Heart right ventricle (tissue), 16 donors: ENCODE results near the gene THSD7A. TPM values are rescaled to one million over a fixed set of nuclear protein-coding genes. Genes with fewer than 3 reads are reported as not detected.

Source experiments
- ATAC-seq, 8 donors: fragments of 200-7000 bp; cut with Tn5 transposase; one replicate each; pipeline ENCODE4 v1.9.1; 2020; ENCODE audit warnings: mild to moderate bottlenecking in 8 of 8, moderate library complexity in 8 of 8, moderate number of reproducible peaks in 1 of 8
- DNase-seq, 2 donors: peaks; one replicate each; pipeline ENCODE4 v3.0.0-alpha.2; 2020
- H3K27ac ChIP-seq, 10 donors: fragments of 200-600 bp; sonication (generic) in 2 of 10; one replicate each; pipeline versions ENCODE4 v1.5.0 to v1.8.0; 2020 to 2022; ENCODE audit warnings: mild to moderate bottlenecking in 3 of 10
- H3K27me3 ChIP-seq, 7 donors: fragments of 200-600 bp; one replicate each; pipeline ENCODE4 v1.8.0; 2021 to 2022; ENCODE audit warnings: mild to moderate bottlenecking in 2 of 7
- H3K36me3 ChIP-seq, 9 donors: fragments of 200-600 bp; sonication (generic) in 1 of 9; one replicate each; pipeline versions ENCODE4 v1.5.0 to v1.8.0; 2020 to 2022; ENCODE audit warnings: mild to moderate bottlenecking in 2 of 9
- H3K4me1 ChIP-seq, 9 donors: fragments of 200-600 bp; sonication (generic) in 1 of 9; one replicate each; pipeline versions ENCODE4 v1.5.0 to v1.8.0; 2020 to 2022; ENCODE audit warnings: mild to moderate bottlenecking in 4 of 9
- H3K4me3 ChIP-seq, 10 donors: fragments of 200-600 bp; sonication (generic) in 2 of 10; one replicate each; pipeline versions ENCODE4 v1.5.0 to v1.8.0; 2020 to 2022; ENCODE audit warnings: mild to moderate bottlenecking in 7 of 10, moderate library complexity in 2 of 10
- H3K9me3 ChIP-seq, 11 donors: fragments of 200-600 bp in 10 of 11; sonication (generic) in 2 of 11; one replicate each; pipeline versions ENCODE4 v1.5.0 to v1.8.0; 2013 to 2022; ENCODE audit warnings: mild to moderate bottlenecking in 2 of 11, control low read depth in 1 of 11, moderate library complexity in 1 of 11
- CTCF ChIP-seq, 9 donors: fragments of 200-600 bp; sonication (generic) in 2 of 9; IDR thresholded peaks; one replicate each; pipeline versions ENCODE4 v1.5.0 to v1.8.0; 2021 to 2022; ENCODE audit warnings: antibody characterized with exemption in 9 of 9, mild to moderate bottlenecking in 5 of 9, moderate library complexity in 1 of 9
- WGBS, 2 donors: extraction: QIAGEN DNeasy Blood & Tissue Kit; methylation state at CpG; one replicate each; pipeline ENCODE4 v1.1.7; 2013; ENCODE audit warnings: inconsistent platforms in 1 of 2; 5-methylcytosine and 5-hydroxymethylcytosine counted together
- intact Hi-C, 10 donors: fragments of 100-400 bp; cut with DNase I; formaldehyde crosslinking; loops; one replicate each; pipeline versions ENCODE4 v1.11.1 to v1.14.2; 2022
- polyA plus RNA-seq, 2 donors: library from polyadenylated mRNA; stranded (reverse); fragments of 200-250 nt; gene quantifications; one replicate each; pipeline ENCODE4 v1.2.3, GENCODE V29; 2013
- total RNA-seq, 10 donors: library from RNA; stranded (reverse); fragmentation: NEBNext Ultra II Directional in 3 of 10; extraction: Animal tissue kit (Norgen Biotek cat#: 25700) in 3 of 10; gene quantifications; one replicate each; pipeline versions ENCODE4 v1.2.1 to v1.2.4, GENCODE V29; 2021 to 2023
- donor health status: Arrhythmogenic right ventricular cardiomyopathy.
- donor health status: ischemic (EF 13 %, LVEDD 7.1; RV severe dilation, severe dysfunction).
- donor health status: healthy with polysubstance abuse.
- donor health status: DM: no; HTN: yes; CAD: no.
- donor health status: DM: no; HTN: no; CAD: no.
- donor health status: ischemic (EF 25% LVEDD 6.9; RV normal size, moderate dysfunction).
- donor health status: ischemic (EF 25% LVEDD 5.7; RV mildly dilated, moderate dysfunction).
- donor health status: healthy.
- donor health status: DM: yes; HTN: yes; CAD: no.
- donor health status: Ischemic cardiomyopathy.
- donor health status: ischemic (EF 35%, LVEDD 5.7; RV mildly dilated, moderate dysfunction).
- donor health status: nonischemic (EF 11% LVEDD 7.7; RV severe dilation, severe dysfunction).
- donor health status: DM: yes; HTN: yes; CAD: no.
- donor health status: PGD.
- donor health status: ischemic (EF 29% LVEDD 5.4; RV normal size, mild dysfunction).
- donor health status: nonischemic (EF 23%, LVEDD 6.1; RV moderate dilation, normal function).

THSD7A gene
- total and polyA plus RNA-seq, 12 donors = 0.22 to 3.4 (median 1.2) TPM

- ATAC-seq (no peak), DNase-seq (no peak)
- Histone ChIP-seq H3K4me3 (no peak overlapping the region), H3K36me3 (no peaks in the 10 kb centered on the region), H3K4me1 (peaks cover 0 to 19% (median 8%) of the 10 kb centered on the region in 9 donors), H3K27ac (no peak overlapping the region), H3K27me3 (peaks cover 0 to 23% (median 0%) of the 10 kb centered on the region in 7 donors), H3K9me3 (peaks cover 0 to 23% (median 0%) of the 10 kb centered on the region in 11 donors)
- TF ChIP-seq CTCF (IDR thresholded peaks at IDR 0.05) = peak in 6 of 9 donors; percentile 26 to 58 (median 43)
- intact Hi-C loops = loop anchor here in 6 of 10 donors (10.0 kb wide), 3 partner anchors 400 to 660 kb away; no protein-coding TSS in a partner anchor
These were observed 3.3 kb upstream of the THSD7A start for GRCh38 chr7:11835260-11835659.

- H3K4me3 ChIP-seq = no peak overlapping the region
- H3K4me1 ChIP-seq = peaks cover 0 to 25% (median 13%) of the 10 kb centered on the region in 9 donors
- H3K36me3 ChIP-seq = no peaks in the 10 kb centered on the region
- H3K27me3 ChIP-seq = peaks cover 0 to 23% (median 0%) of the 10 kb centered on the region in 7 donors
- ATAC-seq = no peak
- H3K27ac ChIP-seq = peak overlapping the region in 2 of 10 donors; percentile 18 to 32
- WGBS, 2 donors = 55 to 67% methylated on average over 6 of the region's 6 CpGs
- no peak for DNase-seq
- no peak for TF ChIP-seq CTCF (IDR thresholded peaks at IDR 0.05)
- intact Hi-C loops = loop anchor here in 6 of 10 donors (5.0 to 10.0 kb wide), 5 partner anchors 399 to 661 kb away; no protein-coding TSS in a partner anchor
- peaks cover 0 to 22% (median 0%) of the 10 kb centered on the region in 11 donors for H3K9me3 ChIP-seq
These were observed 1.4 kb upstream of the THSD7A start for GRCh38 chr7:11833431-11833830.

GRCh38 chr7:11831156-11831735 lies 752 bp downstream of the THSD7A start:
- WGBS, 2 donors = 1% methylated on average over 8 of the region's 8 CpGs
- H3K27me3 ChIP-seq = peaks cover 0 to 23% (median 0%) of the 10 kb centered on the region in 7 donors
- peaks cover 0 to 25% (median 13%) of the 10 kb centered on the region in 9 donors for H3K4me1 ChIP-seq
- H3K27ac ChIP-seq = peak overlapping the region; percentile 0 to 72 (median 56)
- DNase-seq (no peak), ATAC-seq (peak in 7 of 8 donors; percentile 21 to 53 (median 44))
- H3K9me3 ChIP-seq = peaks cover 0 to 2% (median 0%) of the 10 kb centered on the region in 11 donors
- H3K36me3 ChIP-seq = no peaks in the 10 kb centered on the region
- intact Hi-C loops = loop anchor here in 6 of 10 donors (5.0 to 10.0 kb wide), 5 partner anchors 396 to 664 kb away; no protein-coding TSS in a partner anchor
- no peak for TF ChIP-seq CTCF (IDR thresholded peaks at IDR 0.05)
- H3K4me3 ChIP-seq = peak overlapping the region; percentile 30 to 75 (median 62)

GRCh38 chr7:11830582-11831155 lies 1.3 kb downstream of the THSD7A start:
- ATAC-seq (peak in 5 of 8 donors; percentile 20 to 57 (median 34)), DNase-seq (no peak)
- TF ChIP-seq CTCF (IDR thresholded peaks at IDR 0.05) = no peak
- intact Hi-C loops = loop anchor here in 6 of 10 donors (5.0 to 10.0 kb wide), 5 partner anchors 396 to 664 kb away; no protein-coding TSS in a partner anchor
- 1 to 3% methylated on average over 7 of the region's 7 CpGs for WGBS, 2 donors
- H3K4me3 ChIP-seq = peak overlapping the region; percentile 30 to 75 (median 62)
- H3K27ac ChIP-seq = peak overlapping the region in 8 of 10 donors; percentile 50 to 72 (median 60)
- peaks cover 0 to 25% (median 13%) of the 10 kb centered on the region in 9 donors for H3K4me1 ChIP-seq
- H3K9me3 ChIP-seq = no peaks in the 10 kb centered on the region
- peaks cover 0 to 23% (median 0%) of the 10 kb centered on the region in 7 donors for H3K27me3 ChIP-seq
- no peaks in the 10 kb centered on the region for H3K36me3 ChIP-seq
